KOPT-K1 (cell line): ENCODE measurements around the gene MPND.
A peak's percentile ranks its signal among the peaks of the same experiment; 100 is the strongest.
"Not testable (repeated sequence)": the region's sequence is repeated elsewhere in the genome, so short reads cannot be mapped to it uniquely, and the experiment has no call there.

Experiments used
- H3K27ac ChIP-seq: fragments of 200-600 bp; sonication (generic); 2 replicates; pipeline ENCODE4 v1.5.1; 2016; ENCODE audit warnings: antibody characterized with exemption, mild to moderate bottlenecking, low read depth, low read length; ENCODE audit not compliant: poor library complexity, severe bottlenecking
- H3K36me3 ChIP-seq: fragments of 200-600 bp; sonication (generic); 2 replicates; pipeline ENCODE4 v1.5.1; 2017; ENCODE audit warnings: antibody characterized with exemption, mild to moderate bottlenecking, low read length, moderate library complexity; ENCODE audit not compliant: insufficient read depth
- H3K9me3 ChIP-seq: fragments of 200-600 bp; sonication (generic); 2 replicates; pipeline ENCODE4 v1.5.1; 2017; ENCODE audit warnings: antibody characterized with exemption, low read length, mild to moderate bottlenecking; ENCODE audit not compliant: insufficient read depth, poor library complexity, severe bottlenecking

MPND gene

GRCh38 chr19:4328991-4329681 is 14.2 kb upstream of the MPND start:
- H3K36me3 ChIP-seq, H3K9me3 ChIP-seq, H3K27ac ChIP-seq: not testable (repeated sequence)

GRCh38 chr19:4329858-4330257 is 13.5 kb upstream of the MPND start:
- Histone ChIP-seq H3K36me3 (no peaks in the 10 kb centered on the region), H3K9me3 (no peaks in the 10 kb centered on the region), H3K27ac (no peak overlapping the region)

- Histone ChIP-seq H3K27ac (no peak overlapping the region), H3K36me3 (no peaks in the 10 kb centered on the region), H3K9me3 (no peaks in the 10 kb centered on the region)
These were observed 8.3 kb upstream of the MPND start for GRCh38 chr19:4334929-4335570.

DNA sequence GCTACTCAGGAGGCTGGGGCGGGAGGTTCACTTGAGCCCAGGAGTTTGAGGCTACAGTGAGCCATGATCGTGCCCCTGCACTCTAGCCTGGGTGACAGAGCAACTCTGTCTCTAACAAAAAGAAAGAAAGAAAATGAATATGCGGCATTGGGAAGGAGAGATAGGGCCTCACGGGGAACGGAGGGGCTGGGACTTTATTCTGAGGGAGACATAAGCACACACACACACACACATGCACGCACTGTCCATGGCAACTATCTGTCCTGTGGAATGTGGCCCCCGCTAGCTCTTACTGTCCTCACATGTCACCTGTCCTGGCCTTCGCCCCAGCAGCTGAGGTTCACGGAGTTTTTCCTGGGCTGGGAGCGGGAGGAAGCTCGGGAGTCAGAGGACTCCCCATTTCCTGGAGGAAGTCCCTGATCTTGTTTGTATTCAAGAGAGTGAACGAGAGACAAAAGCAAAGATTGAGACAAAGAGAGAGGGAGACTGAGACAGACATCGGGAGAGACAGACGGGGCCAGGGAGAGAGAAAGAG is 5.4 kb upstream of the MPND start:
- no peak overlapping the region for H3K27ac ChIP-seq
- no peaks in the 10 kb centered on the region for H3K9me3 ChIP-seq
- H3K36me3 ChIP-seq, result no peaks in the 10 kb centered on the region

DNA sequence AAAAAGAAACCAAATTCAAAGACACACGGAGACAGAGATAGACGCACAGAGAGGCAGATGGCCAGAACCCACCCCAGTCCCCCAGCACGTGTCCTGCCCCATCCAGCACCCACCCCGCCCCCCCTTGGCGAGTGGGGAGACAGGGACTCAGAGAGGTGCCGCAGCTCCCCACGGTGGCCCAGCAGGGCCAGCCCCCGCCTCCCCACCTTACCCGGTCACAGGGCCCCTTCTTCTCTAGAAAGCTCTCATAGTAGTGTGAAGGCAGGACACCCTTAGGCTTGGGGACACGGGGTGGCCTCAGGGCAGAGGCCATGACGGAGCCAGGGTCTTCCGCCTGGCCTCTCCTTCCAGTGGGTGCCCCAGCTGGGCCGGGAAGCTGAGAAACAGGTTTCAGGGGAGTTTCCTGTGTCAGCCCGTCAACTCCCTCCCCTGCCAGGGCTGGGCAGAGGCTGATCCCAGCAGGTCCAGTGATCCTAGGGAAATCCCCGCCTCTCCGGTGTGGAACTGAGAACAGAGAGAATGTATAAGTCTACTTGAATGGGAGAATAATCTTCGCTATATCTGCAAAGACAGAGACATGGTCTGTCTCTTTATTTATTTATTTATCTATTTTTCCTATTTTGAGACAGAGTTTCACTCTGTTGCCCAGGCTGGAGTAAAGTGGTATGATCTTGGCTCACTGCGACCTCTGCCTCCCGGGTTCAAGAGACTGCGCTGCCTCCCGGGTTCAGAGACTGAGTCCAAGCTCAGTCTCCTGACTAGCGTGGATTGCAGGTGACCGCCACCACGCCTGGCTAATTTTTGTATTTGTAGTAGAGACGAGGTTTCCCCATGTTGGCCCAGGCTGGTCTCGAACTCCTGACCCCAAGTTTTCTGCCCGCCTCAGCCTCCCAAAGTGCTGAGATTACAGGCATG is 4.7 kb upstream of the MPND start, which contains the start of gene STAP2:
Gene STAP2 (minus strand): TSS at position 387 of the 915 bp plus-strand sequence. CDS start 74 bp downstream, at position 313.
- Histone ChIP-seq H3K9me3 (no peaks in the 10 kb centered on the region), H3K27ac (no peak within 1 kb of the TSS), H3K36me3 (no peaks in the 10 kb centered on the region)

DNA sequence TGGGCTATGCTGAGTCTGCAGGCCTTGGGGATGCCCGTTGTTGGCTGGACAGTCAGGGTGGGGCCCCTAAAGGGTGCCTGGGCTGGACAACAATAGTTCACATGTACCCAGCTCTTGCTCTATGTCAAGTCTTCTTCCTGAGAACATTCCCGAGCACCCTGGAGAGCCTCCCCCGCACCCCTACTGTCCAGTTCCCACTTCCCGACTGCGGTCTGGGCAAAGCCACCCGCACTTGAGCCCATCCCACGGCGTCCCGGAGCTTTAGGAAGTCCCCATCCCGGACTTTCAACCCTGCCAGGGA is 1.1 kb upstream of the MPND start:
- Histone ChIP-seq H3K27ac (peak overlapping the region; percentile 75), H3K36me3 (peaks cover 12% of the 10 kb centered on the region; the same call in 1 of the 2 replicates), H3K9me3 (no peaks in the 10 kb centered on the region)

DNA sequence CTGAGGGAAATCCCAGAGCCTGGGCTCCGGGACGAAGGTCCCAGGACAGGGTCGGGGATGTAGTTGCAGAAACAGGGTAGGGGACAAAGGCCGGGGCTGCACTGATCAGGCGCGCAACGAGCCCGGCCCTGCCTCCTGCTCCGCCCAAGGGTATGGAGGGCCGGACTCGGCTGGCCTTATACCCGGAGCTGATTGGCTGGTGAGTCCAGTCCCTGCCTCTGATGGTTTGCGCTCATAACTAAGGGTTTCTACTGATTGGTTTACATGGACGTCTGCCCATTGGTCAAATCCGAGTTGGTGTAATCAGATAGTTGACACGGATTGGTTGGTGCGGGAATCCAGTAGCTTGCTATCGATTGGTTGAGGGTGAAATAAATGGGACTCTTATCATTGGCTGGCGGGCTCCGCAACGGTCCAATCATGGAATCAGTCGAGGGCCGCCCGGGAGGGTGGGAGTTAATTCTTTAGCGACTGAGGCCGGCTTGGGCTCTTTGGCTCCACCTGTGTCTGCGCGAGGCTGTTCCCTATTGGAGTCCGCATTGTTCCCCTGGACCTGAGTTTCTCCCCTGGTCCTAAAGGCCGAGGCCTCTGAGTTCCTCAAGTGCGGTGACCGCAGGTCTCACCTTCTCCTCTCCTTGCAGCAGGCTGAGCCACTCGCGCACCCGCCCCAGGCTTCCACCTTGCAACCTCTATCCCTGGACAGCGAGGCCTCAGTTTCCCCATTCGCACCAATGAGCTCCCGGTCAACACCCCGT is 570 bp upstream of the MPND start:
- Histone ChIP-seq H3K36me3 (peaks cover 12% of the 10 kb centered on the region; the same call in 1 of the 2 replicates), H3K9me3 (no peaks in the 10 kb centered on the region), H3K27ac (peak overlapping the region; percentile 75)

DNA sequence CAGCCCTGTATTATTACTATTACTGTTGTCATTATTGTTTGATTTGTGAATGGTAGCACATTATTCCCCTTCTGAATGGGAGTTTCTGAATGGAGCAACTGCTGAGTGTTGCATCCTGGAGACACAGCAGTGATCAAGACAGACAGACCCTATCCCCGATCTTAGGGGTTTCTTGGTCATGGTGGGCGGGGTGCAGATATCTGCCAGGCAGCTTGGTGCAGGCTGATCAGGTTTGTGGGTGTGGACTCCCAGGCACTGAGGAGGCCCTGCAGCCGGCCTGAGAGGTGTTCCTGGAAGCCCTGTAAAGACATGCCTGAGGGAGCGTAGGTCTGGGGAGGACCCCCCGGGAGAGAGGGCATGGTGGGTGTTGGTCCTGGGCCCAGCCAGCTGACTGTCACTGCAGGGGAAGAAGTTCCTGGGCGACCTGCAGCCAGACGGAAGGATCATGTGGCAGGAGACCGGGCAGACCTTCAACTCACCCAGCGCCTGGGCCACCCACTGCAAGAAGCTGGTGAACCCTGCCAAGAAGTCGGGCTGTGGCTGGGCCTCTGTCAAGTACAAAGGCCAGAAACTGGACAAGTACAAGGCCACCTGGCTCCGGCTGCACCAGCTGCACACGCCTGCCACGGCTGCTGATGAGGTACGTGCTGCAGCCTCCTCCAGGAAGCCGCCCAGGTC is 2.1 kb downstream of the MPND start:
- H3K27ac ChIP-seq, result no peak overlapping the region
- no peaks in the 10 kb centered on the region for H3K9me3 ChIP-seq
- H3K36me3 ChIP-seq, result peaks cover 24% of the 10 kb centered on the region; the same call in 1 of the 2 replicates

GRCh38 chr19:4346020-4346383 is 2.6 kb downstream of the MPND start:
- H3K27ac ChIP-seq, result no peak overlapping the region
- no peaks in the 10 kb centered on the region for H3K9me3 ChIP-seq
- H3K36me3 ChIP-seq, result peaks cover 28% of the 10 kb centered on the region; the same call in 1 of the 2 replicates

GRCh38 chr19:4347521-4347920 is 4.2 kb downstream of the MPND start:
- no peak overlapping the region for H3K27ac ChIP-seq
- no peaks in the 10 kb centered on the region for H3K9me3 ChIP-seq
- H3K36me3 ChIP-seq, result peaks cover 28% of the 10 kb centered on the region; the same call in 1 of the 2 replicates

GRCh38 chr19:4349225-4349624 is 5.9 kb downstream of the MPND start:
- H3K27ac ChIP-seq, H3K9me3 ChIP-seq: not testable (repeated sequence)
- peaks cover 36% of the 10 kb centered on the region; the same call in 1 of the 2 replicates for H3K36me3 ChIP-seq

- Histone ChIP-seq H3K36me3 (peaks cover 36% of the 10 kb centered on the region; the same call in 1 of the 2 replicates), H3K9me3 (no peaks in the 10 kb centered on the region), H3K27ac (no peak overlapping the region)
These were observed 6.7 kb downstream of the MPND start for GRCh38 chr19:4350111-4350510.

DNA sequence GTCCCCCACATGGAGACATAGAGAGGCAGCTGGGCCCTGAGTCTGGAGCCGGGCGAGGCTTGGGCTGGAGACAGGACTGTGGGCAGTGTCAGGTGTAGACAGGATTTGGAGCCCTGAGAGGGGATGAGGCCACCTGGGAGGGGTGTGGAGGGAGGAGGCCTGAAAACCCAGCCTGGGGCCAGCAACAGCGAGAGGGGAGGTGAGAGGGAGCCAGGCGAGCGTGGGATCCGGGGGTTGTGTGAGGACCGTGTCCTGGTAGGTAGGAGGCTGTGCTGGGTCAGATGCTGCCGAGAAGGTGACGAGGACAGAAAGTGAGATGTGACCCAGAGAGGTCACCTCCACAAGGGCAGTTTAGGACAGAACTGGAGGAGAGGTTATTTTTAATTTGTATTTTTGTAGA is 7.4 kb downstream of the MPND start:
- no peaks in the 10 kb centered on the region for H3K9me3 ChIP-seq
- peaks cover 32% of the 10 kb centered on the region; the same call in 1 of the 2 replicates for H3K36me3 ChIP-seq
- no peak overlapping the region for H3K27ac ChIP-seq

DNA sequence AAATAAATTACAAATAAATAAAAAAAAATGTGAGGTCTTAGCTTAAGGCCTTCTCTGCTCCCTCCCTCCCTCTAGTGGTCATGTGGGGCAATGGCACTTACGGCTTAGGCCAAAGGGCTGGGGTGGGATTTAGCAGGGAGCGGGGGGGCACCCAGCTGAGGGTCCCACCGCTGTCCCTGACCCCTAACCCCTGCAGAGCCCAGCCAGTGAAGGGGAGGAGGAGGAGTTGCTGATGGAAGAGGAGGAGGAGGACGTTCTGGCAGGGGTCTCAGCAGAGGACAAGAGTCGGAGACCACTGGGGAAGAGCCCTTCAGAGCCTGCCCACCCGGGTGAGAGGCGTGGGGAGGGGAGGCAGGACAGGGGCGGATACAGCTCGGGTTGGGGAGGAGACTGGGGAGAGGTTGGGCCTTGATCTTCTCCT is 9.3 kb downstream of the MPND start:
- no peaks in the 10 kb centered on the region for H3K9me3 ChIP-seq
- no peak overlapping the region for H3K27ac ChIP-seq
- peaks cover 38% of the 10 kb centered on the region; the same call in 1 of the 2 replicates for H3K36me3 ChIP-seq
